Brain pericyte (primary cell): ENCODE measurements around the gene VPS36.
"Not testable (repeated sequence)": the region's sequence is repeated elsewhere in the genome, so short reads cannot be mapped to it uniquely, and the experiment has no call there.

Experiments used
- DNase-seq: peaks from one replicate; pipeline ENCODE4 v3.0.0-alpha.2; 2012; ENCODE audit warnings: low read depth, low spot score

The VPS36 gene

DNA sequence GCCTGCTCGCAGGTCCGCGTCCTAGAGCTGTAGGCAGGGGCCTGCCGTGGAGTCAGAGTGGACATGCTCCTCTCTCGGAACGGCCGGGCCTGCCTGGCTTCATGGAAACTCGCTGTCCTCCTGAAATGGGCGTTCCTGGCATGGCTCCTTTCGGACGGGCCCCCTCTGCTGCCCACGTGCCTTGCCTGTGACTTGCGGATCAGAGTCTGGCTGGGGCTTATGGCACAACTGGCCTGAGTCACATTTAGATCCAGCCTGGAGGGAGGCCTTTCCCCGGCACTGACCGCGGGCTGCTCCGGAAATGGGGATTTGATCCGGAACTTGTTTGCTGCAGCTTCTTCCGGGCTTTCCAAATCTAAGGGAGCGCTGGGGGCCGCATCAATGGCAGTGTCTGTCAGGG lies 72.5 kb downstream of the VPS36 start:
- no peak for DNase-seq

DNA sequence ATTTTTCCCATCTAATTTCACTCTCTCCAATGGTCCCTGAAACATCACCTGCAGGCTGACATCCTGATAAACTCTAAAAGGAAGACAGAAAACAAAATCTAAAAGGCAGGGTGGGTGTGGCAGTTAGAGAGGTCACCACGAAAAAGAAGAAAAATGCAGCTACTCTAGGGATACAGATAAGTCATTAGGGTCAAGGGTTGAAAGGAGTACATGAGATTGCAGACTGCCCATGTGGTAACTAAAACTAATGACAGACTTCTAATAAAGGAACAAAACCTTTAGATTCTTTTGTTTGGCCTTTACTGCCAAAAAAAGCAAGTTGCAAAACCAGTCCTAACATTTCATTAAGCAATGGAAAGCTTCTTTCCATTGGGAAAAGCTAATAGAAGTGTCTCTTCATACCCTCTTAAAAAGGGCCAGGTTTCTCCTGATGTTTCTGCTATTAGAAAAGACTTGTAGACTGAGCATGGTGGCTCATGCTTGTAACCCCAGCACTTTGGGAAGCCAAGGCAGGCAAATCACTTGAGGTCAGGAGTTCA lies 75.5 kb downstream of the VPS36 start:
- DNase-seq: no peak

GRCh38 chr13:52374389-52374788 lies 76.0 kb downstream of the VPS36 start:
- no peak for DNase-seq

DNA sequence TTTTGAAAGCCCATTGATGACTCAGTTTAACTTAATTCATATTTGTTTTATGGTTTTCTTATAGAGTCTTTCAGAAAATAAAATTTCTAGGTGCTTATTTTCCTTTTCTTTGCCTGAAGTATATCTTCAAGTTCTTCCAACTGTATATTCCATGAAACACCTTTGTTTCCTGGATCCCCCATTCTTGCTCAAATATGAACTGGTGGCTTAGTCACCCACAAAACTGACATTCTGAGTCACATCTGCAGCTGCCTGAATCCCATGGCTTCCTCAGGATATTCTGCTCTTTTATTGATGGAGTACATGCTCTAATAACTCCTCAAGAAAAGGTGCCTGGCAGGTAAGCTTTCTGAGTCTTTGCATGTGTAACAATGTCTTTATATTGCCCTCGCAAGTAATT lies 77.2 kb downstream of the VPS36 start:
- not testable (repeated sequence) for DNase-seq

- no peak for DNase-seq
These were observed 78.6 kb downstream of the VPS36 start for GRCh38 chr13:52371736-52372247.

DNA sequence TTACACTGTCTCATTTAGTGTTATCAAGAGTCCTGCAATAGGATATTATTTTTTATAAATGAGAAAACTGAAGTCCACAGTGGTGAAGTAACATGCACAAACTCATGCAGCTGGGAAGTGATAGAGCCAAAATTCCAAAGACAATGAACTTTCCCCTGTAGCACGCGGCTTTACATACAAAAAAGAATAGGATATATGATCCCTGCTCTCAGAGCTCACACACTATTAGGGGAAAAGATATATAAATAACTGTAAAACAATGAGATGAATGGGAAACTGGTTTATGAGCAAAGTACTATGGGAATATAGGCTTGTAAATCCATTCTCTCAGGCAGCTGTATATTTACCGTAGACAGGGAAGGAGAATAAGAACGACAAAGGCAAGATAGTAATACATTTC lies 84.1 kb downstream of the VPS36 start:
- no peak for DNase-seq
